MM.1S (cell line): ENCODE measurements around the gene ZNF174.

Source experiments
- EZH2 ChIP-seq: fragments of 300-600 bp; sonication (generic); optimal IDR thresholded peaks from 2 replicates; pipeline ENCODE3; 2017; ENCODE audit warnings: low read depth, mild to moderate bottlenecking, antibody characterized with exemption, low read length, mixed read lengths
- EZH2phosphoT487 ChIP-seq: fragments of 300-600 bp; sonication (generic); IDR thresholded peaks from 2 replicates; pipeline ENCODE4 v1.6.1; 2018; ENCODE audit warnings: antibody characterized with exemption, low read length
- TF ChIP-seq, protein P1 (sequence below): fragments of 300-600 bp; sonication (generic); IDR thresholded peaks from 2 replicates; pipeline ENCODE4 v1.5.1; 2016; ENCODE audit warnings: antibody characterized with exemption, low read length, mixed read lengths

DNA sequence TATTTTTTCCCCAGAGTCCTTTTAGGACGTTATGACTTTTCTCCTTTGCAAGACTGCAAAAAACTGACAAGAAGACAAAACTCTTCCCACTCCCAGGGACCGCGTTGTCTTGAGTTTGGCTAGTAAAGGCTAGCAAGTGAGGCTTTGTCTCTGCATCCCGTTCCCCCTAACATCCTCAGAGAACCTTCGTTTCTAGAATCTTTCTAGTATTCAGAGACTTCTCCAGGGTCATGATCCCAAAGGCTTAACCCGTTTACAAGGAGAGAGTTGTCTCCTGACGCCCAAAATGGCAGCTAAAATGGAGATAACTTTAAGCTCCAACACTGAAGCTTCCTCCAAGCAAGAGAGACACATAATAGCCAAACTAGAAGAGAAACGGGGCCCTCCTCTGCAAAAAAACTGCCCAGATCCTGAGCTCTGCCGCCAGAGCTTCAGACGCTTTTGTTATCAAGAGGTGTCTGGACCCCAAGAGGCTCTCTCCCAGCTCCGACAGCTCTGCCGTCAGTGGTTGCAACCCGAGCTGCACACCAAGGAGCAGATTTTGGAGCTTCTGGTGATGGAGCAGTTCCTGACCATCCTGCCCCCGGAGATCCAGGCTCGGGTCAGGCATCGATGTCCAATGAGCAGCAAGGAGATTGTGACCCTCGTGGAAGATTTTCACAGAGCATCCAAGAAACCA lies 843 bp downstream of the ZNF174 start:
- TF ChIP-seq, protein P1, sequence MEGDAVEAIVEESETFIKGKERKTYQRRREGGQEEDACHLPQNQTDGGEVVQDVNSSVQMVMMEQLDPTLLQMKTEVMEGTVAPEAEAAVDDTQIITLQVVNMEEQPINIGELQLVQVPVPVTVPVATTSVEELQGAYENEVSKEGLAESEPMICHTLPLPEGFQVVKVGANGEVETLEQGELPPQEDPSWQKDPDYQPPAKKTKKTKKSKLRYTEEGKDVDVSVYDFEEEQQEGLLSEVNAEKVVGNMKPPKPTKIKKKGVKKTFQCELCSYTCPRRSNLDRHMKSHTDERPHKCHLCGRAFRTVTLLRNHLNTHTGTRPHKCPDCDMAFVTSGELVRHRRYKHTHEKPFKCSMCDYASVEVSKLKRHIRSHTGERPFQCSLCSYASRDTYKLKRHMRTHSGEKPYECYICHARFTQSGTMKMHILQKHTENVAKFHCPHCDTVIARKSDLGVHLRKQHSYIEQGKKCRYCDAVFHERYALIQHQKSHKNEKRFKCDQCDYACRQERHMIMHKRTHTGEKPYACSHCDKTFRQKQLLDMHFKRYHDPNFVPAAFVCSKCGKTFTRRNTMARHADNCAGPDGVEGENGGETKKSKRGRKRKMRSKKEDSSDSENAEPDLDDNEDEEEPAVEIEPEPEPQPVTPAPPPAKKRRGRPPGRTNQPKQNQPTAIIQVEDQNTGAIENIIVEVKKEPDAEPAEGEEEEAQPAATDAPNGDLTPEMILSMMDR, result no peak
- TF ChIP-seq EZH2phosphoT487, result no peak
- no peak for TF ChIP-seq EZH2
